Activated CD4-positive, alpha-beta T cell treated with anti-CD3 and anti-CD28 coated beads, Interleukin-2, Interleukin-4, amounts not matched to agents 100 ng/mL and 50 ng/mL, durations not matched to agents 16 hours and 8 hours (primary cell): ENCODE results near the gene ASRGL1.
A peak's percentile ranks its signal among the peaks of the same experiment; 100 is the strongest.
"Not testable (repeated sequence)": the region's sequence is repeated elsewhere in the genome, so short reads cannot be mapped to it uniquely, and the experiment has no call there.

Experiments used
- DNase-seq: peaks from one replicate; pipeline ENCODE4 v3.0.0-alpha.2; 2020; ENCODE audit warnings: low spot score

ASRGL1 gene

DNA sequence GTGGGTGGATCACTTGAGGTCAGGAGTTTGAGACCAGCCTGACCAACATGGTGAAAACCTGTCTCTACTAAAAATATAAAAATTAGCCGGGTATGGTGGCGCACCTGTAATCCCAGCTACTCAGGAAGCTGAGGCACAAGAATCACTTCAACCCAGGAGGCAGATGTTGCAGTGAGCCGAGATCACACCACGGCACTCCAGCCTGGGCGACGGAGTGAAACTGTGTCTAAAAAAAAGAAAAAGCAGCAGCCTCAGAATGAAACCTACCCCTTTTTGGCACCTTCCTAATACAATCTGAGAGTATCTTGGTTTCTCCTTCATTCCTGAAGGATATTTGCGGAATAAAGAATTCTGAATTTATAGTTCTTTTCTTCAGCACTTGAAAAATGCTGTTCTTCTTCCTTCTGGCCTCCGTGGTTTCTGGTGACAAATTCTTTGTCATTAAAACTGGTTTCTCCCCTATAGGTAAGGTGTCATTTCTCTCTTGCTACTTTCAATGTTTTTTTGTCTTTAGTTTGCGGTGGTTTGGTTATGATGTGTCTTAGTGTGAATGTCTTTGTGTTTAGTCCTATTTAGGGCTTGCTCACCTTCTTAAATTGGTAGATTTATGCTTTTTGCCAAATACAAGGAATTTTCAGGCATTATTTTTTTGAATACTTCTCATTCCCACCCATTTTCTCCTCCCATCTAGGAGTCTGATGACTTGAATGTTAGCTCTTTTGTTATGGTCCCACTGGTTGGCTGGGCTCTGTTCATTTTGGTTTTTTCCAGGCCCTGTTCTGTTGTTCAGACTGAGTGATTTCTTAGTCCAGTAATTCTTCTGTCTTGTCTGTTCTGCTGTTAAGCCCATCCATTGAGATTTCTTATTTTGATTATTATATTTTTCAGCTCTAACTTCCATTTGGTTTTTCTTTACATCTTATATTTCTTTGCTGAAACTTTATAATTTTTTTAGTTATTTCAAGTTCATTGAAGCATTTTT is 15.4 kb downstream of the ASRGL1 start:
- DNase-seq: peak; percentile 39

DNA sequence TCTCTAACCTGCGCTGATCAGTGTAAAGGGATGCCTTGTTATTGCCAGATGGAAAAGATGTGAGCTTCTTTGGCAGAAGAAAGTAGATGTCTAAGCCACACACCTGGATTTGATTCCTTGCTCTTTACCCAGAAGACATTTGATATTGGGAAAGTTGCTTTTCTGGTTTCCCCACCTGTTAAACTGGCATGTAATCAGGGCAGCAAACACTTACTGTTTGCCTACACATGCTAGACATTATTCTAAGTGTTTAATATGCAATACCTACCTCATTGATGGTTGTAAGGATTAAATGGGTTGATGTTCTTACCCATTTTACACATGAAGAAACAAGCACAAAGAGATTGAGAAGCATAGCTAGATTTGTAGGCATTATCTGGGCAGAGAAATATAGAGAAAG is 16.6 kb downstream of the ASRGL1 start:
- no peak for DNase-seq

DNA sequence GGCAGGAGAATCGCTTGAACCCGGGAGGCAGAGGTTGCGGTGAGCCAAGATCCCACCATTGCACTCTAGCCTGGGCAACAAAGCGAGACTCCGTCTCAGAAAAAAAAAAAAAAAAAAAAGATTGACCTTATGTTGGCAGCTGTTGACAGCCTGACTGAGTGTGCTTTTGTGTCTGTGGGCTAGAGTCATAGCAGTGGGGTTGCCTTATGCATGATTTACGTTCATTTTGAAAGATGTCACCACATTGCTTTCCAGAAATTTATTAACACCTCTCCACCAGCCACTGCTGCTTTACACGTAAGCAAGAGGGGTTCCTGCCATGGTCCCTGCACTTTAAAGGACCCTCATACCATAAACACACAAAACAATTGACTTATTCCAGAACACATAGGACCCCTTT is 21.0 kb downstream of the ASRGL1 start:
- DNase-seq: no peak

DNA sequence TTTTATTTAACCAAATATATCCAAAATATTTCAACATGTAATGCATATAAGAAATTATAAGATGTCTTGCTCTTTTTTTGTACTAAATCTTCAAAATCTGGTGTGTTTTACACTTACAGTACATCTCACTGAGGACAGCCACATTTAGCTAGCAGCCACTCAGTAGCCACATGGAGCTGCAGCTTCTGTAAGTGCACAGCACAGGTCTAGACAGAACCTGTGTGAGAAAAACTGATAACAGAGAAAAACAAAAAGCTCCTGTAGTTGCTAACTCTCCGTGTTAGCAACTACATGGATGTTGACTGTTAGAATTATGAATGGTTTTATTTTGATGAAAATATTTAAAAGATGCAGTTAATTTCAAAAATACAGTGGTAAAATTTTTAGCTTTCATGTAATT is 22.2 kb downstream of the ASRGL1 start:
- DNase-seq: no peak

DNA sequence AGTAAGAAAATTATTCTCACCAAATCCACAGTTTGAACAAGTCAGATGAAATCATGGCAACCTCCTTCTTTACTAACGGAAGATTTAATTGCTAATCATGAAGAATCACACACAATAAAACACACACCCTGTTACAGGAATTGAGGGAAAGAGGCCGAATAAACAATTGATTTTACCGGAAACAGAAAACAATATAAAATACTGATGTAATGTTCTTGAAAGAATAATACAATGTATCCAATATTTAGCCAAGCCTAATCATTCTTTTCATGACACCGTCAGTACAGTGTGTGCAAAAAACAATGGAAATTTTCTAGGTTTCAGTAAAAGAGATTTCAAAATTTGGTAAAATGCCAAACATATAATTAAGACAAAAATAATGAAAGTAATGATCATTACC is 23.4 kb downstream of the ASRGL1 start:
- no peak for DNase-seq

DNA sequence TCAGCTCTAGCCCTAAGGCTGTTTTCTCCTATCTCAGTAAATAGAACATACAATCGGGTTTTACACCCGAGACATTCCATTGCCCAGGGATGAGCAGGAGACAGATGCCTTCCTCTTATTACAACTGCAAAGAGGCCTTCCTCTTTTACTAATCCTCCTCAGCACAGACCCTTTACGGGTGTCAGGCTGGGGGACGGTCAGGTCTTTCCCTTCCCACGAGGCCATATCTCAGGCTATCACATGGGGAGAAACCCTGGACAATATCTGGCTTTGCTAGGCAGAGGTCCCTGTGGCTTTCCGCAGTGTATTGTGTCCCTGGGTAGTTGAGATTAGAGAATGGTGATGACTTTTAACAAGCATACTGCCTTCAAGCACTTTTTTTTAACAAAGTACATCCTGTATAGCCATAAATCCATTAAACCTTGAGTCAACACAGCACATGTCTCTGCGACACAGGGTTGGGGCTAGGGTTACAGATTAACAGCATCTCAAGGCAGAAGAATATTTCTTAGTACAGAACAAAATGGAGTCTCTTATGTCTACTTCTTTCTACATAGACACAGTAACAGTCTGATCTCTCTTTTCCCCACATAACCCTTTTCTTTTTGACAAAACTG is 31.7 kb downstream of the ASRGL1 start:
- DNase-seq: not testable (repeated sequence)

DNA sequence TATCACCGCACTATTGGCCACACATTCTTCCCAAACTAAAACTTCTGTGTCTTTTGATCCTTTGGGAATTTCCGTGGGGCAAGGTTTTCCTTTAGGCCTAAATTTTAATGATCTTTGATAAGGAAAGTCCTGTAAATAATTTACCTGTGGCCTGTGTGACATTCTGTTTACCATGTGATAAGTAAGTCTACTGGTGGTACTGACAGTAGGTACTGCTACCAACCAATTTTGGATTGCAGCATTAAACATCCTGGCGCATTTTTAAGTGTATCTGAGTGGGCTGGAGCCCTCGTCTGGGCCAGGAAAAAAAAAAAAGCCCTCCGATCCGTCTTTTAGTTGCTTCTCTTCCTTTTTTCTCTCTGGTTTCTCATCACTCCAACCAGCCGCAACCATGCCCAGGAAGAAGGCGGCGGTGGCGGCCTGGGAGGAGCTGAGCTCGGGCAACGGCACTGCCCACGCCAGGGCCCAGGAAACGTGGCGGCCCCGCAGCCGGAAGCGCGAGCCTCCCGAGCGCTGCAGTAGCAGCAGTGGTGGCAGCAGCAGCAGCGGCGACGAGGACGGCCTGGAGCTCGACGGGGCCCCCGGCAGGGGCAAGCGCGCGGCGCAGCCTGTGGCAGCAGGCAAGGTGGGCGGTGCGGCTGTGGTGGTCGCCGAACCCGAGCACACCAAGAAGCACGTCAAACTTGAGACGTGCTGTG is 33.6 kb downstream of the ASRGL1 start:
- DNase-seq: peak; percentile 33

DNA sequence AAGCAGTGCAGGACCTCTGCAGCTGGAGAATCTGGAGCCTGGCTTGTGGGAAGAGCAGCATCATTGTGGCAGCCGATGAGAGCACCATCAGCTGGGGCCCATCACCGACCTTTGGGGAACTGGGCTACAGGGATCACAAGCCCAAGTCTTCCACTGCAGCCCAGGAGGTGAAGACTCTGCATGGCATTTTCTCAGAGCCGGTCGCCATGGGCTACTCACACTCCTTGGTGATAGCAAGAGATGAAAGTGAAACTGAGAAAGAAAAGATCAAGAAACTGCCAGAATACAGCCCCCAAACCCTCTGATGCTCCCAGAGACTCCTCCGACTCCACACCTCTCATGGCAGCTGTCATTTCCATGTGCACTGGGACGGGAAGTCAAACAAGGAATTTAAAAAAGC is 35.6 kb downstream of the ASRGL1 start:
- no peak for DNase-seq

DNA sequence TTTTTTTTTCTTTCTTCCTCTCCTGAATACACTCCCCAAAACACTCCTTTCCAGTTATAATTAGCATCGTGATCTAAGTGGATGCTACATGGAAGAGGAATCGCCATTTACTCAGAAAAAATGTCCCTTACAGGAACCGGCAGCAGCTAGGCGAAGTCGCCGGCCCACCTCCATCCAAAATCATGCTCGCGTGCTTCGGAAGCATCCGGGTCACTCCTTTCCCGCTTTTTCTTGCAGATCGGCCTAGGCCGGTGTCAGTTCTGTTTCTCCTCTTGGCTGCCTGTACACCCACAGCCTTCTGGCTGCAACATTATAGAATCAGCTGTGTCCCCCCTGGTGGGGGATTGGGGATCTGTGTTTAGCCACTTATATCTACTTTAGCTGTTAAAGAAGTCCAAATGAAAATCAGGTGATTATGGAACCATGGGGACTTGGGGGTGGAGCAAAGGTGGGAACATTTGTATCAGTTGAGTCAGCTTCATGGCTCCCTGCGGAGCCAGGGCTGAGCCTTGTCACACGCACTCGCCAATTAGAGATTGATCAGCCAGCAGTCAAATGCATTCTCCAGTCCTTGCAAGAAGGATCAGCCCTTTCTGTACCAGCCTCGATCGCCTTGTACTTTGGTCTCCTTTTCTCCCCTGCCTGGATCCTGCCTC is 36.3 kb downstream of the ASRGL1 start:
- no peak for DNase-seq

DNA sequence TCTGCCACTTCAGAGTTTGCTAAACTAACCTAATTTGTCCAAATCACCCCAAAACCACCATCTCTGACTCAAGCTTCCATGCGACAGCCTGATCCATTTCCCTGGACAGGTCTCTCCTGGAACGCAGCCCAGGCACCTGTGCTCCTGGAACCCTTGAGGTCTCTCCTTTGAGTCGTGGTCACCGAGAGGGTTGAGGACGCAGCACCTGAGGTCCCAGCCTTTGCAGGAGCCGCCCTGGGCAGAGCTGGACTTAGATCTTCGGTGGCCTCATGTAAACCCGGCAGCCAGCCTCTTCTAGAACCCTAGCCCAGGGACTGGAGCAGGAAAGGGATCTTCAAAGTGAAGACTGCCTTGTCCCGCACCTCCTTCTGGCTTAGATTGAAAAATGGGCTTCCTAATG is 37.6 kb downstream of the ASRGL1 start:
- DNase-seq: no peak

DNA sequence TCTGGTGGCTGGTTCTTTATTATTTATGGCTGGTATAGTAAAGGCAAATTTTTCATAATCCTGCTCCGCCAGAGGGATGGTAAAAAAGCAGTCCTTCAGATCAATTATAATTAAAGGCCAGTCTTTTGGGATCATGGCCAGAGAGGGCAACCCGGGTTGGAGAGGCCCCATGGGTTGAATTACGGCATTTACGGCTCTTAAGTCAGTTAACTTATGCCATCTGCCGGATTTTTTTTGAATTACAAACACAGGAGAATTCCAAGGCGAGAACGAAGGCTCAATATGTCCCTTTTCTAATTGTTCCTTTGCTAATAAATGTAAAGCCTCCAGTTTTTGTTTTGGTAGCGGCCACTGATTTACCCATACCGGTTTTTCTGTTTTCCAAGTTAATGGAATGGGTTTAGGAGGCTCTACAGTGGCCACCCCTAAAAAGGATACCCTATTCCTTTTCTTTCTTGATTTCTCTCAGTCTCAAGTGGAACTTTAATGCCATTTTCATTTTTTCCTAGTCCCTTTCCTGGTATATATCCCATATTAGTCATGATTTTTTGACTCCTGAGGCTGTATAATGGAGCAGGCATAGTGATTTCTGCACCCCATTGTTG is 41.3 kb downstream of the ASRGL1 start:
- DNase-seq: peak; percentile 56

DNA sequence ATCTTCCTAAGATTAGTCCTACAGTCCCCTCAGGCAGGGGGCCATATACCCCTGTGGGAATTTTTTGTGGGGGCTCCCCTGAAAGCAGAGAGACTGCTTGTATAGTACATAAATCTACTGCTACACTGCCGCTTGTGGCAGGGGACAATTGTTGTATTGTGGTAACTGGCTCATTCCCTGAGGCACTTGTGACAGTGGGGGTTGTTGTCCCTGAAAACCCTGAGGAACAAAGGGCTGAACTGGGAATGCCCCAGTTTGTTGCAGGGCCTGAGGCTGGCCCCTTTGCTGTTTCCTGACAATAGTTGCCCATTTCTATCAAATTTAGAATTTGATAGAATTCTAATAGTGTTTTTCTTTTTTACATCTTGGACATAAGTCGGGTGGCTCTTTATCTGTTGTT is 42.3 kb downstream of the ASRGL1 start:
- DNase-seq: not testable (repeated sequence)

DNA sequence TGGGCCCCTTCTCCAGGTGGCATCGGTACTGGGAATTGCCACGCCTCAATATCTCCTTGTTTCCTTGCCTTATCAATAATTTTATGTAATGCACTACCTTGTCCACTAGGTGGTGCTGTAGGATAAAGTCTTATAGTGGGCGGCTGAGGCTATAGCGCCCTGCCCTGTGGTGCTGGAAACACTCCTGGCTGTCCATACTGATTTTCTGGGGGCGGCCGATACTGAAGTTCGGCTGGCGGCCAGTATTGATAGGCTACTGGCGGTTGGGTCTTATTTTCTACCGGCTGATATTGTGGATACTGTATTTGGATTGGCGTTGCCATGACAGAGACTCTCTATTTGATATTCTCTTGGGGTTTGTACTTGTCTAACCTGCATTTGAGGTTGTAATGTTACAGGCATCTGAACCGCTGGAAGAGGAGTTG is 43.6 kb downstream of the ASRGL1 start:
- DNase-seq: peak; percentile 76

DNA sequence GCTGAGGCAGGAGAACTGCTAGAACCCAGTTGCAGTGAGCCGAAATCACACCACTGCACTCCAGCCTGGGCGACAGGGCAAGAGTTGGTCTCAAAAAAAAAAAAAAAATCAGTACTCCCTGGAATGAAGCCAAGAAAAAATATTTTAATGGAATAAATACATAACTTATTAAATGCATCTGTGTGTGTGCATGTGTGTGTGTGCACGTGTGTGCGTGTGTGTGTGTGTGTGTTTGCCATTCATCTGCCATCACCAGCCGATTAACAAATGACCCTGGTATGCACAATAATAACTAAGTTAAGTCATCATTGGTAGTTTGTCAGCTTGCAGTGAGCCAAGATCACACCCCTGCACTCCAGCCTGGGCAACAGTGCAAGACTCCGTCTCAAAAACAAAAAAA is 46.6 kb downstream of the ASRGL1 start:
- DNase-seq: no peak

DNA sequence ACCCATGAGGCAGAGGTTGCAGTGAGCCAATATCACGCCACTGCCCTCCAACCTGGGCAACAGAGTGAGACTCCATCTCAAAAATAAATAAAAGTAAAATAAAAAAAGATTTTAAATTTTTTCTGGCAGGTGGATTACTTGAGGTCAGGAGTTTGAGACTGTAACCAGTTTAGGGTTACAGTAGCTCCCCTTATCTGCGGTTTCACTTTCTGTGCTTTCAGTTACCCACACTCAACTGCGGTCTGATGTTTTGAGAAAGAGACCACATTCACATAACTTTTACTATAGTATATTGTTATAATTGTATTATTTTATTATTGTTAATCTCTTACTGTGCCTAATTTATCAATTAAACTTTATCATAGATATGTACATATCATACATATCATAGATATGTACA is 48.8 kb downstream of the ASRGL1 start:
- DNase-seq: peak; percentile 30

DNA sequence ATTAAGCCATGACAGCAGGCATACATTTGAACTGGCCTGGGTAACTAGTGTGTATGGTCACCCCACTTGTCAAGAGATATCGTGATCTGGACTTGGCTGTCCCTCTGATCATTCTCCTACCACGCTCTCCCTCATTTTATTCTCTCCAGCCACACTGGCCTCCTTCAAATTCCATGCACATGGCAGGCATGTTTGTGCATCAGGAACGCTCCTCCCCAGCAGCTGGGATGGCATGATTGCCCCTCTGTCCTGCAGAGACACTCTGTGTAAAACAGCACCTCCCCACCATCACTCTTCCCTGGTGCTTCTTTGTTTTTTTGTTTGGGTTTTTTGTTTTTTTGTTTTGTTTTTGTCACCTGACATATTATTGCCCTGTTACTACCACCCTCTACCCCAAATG is 50.1 kb downstream of the ASRGL1 start:
- no peak for DNase-seq

DNA sequence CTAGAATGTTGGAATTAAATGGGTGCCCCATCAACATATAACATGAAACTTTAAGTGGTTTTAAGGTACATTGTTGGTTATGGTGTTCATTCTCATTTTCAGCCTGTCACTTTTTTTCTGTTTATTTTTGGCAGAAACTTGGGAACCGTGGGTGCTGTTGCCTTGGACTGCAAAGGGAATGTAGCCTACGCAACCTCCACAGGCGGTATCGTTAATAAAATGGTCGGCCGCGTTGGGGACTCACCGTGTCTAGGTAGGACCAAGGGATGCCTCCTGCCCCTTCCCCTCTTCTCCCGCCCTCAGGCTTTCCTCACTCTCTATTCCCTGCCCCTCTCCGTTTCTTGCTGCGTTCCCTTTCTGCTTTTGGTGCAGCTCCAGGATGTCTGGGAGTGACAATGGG is 51.8 kb downstream of the ASRGL1 start:
- DNase-seq: no peak

DNA sequence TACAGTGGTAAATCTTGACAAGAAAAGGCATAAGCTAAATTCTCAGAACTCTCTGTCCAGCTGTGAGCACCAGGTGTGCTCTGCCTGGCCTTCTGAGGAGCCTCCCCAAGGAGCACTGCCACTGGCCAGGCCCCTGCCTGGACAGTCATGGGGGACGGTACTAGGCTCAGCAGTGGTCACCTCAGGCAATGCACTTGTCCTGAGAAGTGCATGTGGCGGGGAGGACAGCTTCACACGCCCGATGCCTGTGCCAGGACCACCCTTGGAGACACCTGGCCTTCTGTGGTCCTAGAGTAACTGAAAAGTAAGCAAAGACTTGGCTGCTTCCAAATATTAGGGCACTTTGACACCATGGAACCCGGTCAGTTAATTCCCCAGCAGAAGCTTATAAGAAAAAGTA is 53.0 kb downstream of the ASRGL1 start:
- no peak for DNase-seq

DNA sequence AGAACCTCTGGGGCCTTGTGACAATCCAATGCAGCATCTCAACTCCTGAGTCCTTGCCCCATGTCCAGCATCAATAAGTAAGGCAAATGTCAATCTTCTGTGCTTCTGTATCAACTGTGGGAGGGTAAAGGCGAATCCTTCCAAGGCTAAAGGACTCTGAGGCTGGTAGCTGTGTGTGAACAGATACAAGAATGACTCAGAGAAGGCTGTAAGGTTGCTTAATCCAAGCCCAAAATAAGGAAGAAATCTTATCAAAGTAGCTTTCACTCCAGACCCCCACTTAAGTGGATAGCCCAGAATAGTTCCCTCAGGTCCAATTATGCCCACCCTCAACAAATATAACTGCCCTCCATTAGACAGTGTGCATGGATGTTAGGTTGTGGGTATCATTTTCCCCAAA is 53.5 kb downstream of the ASRGL1 start:
- DNase-seq: no peak

DNA sequence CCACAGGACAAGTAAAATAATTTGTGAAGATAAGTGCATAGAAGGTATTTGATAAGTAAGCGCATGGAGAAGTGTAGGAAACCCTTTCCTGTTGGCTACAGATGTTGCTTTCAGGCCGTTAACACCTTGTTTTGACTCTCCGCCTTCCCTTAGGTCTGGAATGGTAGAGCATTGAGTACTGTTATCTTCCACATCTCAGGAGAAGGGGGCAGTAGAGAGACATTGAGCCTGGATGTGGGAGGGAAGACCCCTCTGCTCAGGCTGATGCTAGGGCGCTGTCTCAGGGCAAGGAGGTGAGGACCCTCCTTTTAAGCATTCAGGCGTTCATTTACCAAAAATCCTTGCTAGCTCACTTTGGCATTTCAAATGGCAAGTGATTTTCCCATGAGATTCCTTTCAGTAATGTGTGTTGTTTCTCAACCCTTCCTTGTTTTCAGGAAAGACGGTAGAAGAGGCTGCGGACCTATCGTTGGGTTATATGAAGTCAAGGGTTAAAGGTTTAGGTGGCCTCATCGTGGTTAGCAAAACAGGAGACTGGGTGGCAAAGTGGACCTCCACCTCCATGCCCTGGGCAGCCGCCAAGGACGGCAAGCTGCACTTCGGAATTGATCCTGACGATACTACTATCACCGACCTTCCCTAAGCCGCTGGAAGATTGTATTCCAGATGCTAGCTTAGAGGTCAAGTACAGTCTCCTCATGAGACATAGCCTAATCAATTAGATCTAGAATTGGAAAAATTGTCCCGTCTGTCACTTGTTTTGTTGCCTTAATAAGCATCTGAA is 54.6 kb downstream of the ASRGL1 start:
- DNase-seq: no peak

DNA sequence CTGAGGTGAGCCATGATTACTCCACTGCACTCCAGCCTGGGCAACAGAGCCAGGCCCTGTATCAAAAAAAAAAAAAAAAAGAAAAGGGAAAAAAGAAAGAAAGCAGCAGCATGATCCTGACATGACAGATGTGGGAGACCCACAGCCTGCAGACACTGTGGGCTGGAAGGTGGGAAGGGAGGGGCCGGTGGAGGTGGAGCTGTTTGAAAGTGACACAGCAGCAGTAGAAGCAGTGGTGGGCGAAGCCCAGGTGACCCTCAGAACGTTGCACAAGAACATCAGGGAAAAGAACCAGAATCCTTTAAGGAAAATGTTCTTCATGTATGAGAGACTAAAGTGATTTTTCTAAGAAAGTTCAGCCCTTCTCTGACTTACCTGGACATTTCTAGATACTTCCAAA is 55.3 kb downstream of the ASRGL1 start:
- DNase-seq: no peak
